Retinal pigment epithelial cell (primary cell): Measurements from ENCODE around the gene USP48.
A peak's percentile ranks its signal among the peaks of the same experiment; 100 is the strongest.

ENCODE experiments used
- DNase-seq: peaks from one replicate; pipeline ENCODE4 v3.0.0-alpha.2; 2010; ENCODE audit warnings: low read depth
- H3K4me3 ChIP-seq: 2 replicates; pipeline ENCODE4 v1.5.1; 2011; ENCODE audit warnings: mild to moderate bottlenecking, low read length, control low read depth, moderate library complexity
- TF ChIP-seq, protein P1 (sequence below): conservative IDR thresholded peaks from 2 replicates; pipeline ENCODE4 v1.5.1; 2011; ENCODE audit warnings: low read depth, low read length, control low read depth, inconsistent platforms

Gene USP48

DNA sequence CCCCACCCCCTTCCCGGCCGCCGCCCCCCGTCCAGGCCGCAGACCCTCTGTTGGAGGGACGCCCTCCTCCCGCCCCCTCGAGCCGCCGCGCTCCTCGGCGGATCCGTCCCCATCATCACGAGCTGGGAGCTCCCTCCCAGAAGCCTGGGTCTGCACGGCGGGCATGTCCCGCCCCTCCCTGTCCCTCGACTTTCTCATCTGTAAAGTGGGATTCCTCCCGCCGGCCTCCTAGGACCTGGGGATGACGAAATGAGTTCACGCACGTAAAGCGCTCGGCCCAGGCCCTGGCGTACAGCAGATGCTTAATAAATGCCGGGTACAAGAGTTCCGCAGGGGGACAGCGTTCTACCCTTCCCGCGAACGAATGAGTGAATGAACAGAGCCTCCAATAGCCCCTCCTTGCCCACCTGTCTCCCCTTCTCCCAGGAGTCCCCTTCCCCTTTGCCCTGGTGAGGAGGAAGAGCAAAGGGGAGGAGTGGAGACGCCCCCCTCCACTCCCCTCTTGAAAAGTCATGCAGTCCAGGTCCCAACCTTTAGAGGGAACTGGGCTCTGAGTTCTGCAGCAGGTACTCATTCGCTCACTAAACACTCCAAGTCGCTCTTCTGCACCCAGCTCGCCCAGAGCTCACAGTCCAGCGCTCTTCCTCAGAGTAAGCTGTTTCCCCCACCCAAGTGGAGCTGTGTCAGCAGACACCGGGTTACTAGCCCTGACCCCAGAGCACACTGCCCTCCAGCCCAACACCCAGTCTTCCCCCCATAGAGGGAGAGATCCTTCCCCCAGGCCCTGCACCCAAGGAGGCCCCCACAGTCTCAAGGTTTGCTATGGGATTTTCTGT is 130.6 kb downstream of the USP48 start:
- DNase-seq, result no peak
- TF ChIP-seq, protein P1, sequence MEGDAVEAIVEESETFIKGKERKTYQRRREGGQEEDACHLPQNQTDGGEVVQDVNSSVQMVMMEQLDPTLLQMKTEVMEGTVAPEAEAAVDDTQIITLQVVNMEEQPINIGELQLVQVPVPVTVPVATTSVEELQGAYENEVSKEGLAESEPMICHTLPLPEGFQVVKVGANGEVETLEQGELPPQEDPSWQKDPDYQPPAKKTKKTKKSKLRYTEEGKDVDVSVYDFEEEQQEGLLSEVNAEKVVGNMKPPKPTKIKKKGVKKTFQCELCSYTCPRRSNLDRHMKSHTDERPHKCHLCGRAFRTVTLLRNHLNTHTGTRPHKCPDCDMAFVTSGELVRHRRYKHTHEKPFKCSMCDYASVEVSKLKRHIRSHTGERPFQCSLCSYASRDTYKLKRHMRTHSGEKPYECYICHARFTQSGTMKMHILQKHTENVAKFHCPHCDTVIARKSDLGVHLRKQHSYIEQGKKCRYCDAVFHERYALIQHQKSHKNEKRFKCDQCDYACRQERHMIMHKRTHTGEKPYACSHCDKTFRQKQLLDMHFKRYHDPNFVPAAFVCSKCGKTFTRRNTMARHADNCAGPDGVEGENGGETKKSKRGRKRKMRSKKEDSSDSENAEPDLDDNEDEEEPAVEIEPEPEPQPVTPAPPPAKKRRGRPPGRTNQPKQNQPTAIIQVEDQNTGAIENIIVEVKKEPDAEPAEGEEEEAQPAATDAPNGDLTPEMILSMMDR, result no peak
- no peak overlapping the region for H3K4me3 ChIP-seq

GRCh38 chr1:21651214-21652042 is 131.5 kb downstream of the USP48 start:
- DNase-seq, result no peak
- peak overlapping the region; percentile 41 for H3K4me3 ChIP-seq
- TF ChIP-seq, protein P1, result no peak

DNA sequence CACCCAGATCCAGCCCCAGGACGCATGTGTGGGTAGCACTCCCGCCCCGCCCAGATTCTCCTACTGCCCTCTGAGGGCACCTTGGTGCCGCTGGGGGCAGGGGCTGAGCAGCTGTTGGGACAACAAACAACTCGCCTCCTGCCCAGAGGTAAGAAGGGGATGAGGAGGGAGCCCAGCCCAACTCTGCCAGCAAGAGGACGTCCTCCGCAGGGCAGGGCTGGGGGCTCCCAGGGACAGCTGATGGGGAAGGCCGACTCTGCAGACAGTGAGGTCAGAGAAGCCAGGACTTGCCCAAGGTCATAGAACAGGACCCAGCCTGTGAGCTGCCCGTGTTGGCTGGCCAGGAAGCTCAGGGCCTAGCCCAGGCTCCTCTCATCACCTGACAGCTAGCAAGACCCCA is 132.5 kb downstream of the USP48 start:
- no peak for DNase-seq
- TF ChIP-seq, protein P1, result no peak
- H3K4me3 ChIP-seq, result no peak overlapping the region

DNA sequence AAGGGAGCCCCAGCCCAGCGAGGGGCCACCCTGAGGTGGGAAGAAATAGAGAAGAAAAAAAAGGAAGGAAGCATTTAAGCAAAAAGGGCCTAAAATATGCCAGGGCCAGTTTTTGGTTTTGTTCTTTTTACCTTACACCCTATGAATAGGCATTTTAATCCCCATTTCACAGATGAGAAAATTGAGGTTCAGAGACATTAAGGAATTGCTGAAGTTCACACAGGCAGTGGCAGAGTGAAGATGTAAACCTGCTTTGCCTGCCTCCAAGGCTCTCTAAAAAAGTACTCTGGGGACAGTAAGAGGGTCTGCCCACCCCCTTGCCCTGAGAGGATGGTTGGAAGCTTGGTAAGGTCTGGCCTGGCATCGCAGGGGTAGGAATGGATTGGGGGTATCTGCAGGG is 133.6 kb downstream of the USP48 start:
- DNase-seq, result no peak
- TF ChIP-seq, protein P1, result no peak
- H3K4me3 ChIP-seq, result no peak overlapping the region

GRCh38 chr1:21648791-21649190 is 134.2 kb downstream of the USP48 start:
- DNase-seq, result no peak
- TF ChIP-seq, protein P1, result no peak
- no peak overlapping the region for H3K4me3 ChIP-seq

DNA sequence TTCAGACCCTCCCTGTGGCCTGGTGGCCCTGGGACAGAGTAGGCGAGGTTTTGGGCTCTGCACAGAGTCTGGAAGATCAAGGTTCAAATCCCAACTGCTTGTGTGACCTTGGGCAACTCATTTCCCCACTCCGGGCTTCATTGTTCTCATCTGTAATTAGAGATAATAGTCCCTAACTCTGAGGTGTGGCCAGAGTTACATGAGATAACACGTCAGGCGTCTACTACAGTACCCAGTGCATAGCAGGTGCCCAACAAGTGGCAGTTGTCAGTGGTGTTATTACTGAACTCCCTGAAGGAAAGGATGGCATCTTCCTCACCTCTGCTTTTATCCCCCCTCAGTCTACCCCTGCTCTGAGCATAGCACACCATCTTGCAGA is 134.6 kb downstream of the USP48 start:
- DNase-seq, result no peak
- TF ChIP-seq, protein P1, result no peak
- H3K4me3 ChIP-seq, result no peak overlapping the region
